ENCODE data around the gene JAML. TPM values are rescaled to one million over a fixed set of nuclear protein-coding genes. Genes with fewer than 3 reads are reported as not detected.

JAML gene
- total and polyA plus RNA-seq, 2 of the 8 experiments (the other 6 are each of a cell fraction or from before 2014, with no cell fraction given): 0.12 to 0.58 TPM

GRCh38 chr11:118174006-118174567 lies 50.7 kb downstream of the JAML start (continued):
- no peak for TF ChIP-seq BACH1 (IDR thresholded peaks at IDR 0.05; ENCODE audit: low read length)
- TF ChIP-seq CHD2 (IDR thresholded peaks at IDR 0.05; ENCODE audit: low read length): no peak
- no peak for TF ChIP-seq CBX8 (IDR thresholded peaks at IDR 0.05; ENCODE audit: borderline replicate concordance, low read depth, low read length)
- TF ChIP-seq SIX5 (IDR thresholded peaks at IDR 0.05; ENCODE audit: low read depth, low read length): no peak

Measured in H1 (cell line).